Activated CD8-positive, alpha-beta T cell treated with anti-CD3 and anti-CD28 coated beads for 36 hours (primary cell): ENCODE data around the gene RYR2. TPM values are rescaled to one million over a fixed set of nuclear protein-coding genes. Genes with fewer than 3 reads are reported as not detected.

Experiments used
- ATAC-seq: fragments of 200-7000 bp; cut with Tn5 transposase; one replicate; pipeline ENCODE4 v1.10.0; 2021; ENCODE audit warnings: mild to moderate bottlenecking, moderate library complexity
- CTCF ChIA-PET: fragments of 350-600 bp; sonication (Branson Sonifier 250); formaldehyde crosslinking; loops from one replicate; lab custom pipeline; 2021; ENCODE audit warnings: antibody characterized with exemption; lab: Charles Lee
- POLR2A ChIA-PET: fragments of 350-600 bp; sonication (Branson Sonifier 250); formaldehyde crosslinking; loops from one replicate; lab custom pipeline; 2021; ENCODE audit warnings: antibody characterized with exemption; lab: Charles Lee
- DNase-seq: peaks from one replicate; pipeline ENCODE4 v3.0.0-alpha.2; 2020
- H3K27ac Mint-ChIP-seq: one replicate; pipeline ENCODE4 v1.8.0; 2021; ENCODE audit warnings: mild to moderate bottlenecking, mixed read lengths
- H3K27me3 Mint-ChIP-seq: one replicate; pipeline ENCODE4 v1.8.0; 2021; ENCODE audit warnings: mixed read lengths
- H3K36me3 Mint-ChIP-seq: one replicate; pipeline ENCODE4 v1.8.0; 2021; ENCODE audit warnings: low read depth, mixed read lengths
- H3K4me1 Mint-ChIP-seq: one replicate; pipeline ENCODE4 v1.8.0; 2021; ENCODE audit warnings: low read depth, mixed read lengths
- H3K4me3 Mint-ChIP-seq: one replicate; pipeline ENCODE4 v1.8.0; 2021; ENCODE audit warnings: mild to moderate bottlenecking, moderate library complexity, mixed read lengths
- H3K9me3 Mint-ChIP-seq: one replicate; pipeline ENCODE4 v1.8.0; 2021; ENCODE audit warnings: mixed read lengths
- intact Hi-C: fragments of 100-400 bp; cut with micrococcal nuclease; formaldehyde crosslinking; loops from one replicate; pipeline ENCODE4 v1.10.0; 2022
- total RNA-seq, 2 experiments: library from RNA; stranded (reverse); gene quantifications; one replicate each; pipeline ENCODE4 v1.2.3, GENCODE V29; 2021
- TF ChIP-seq, protein P1 (sequence below): fragments of 200-600 bp; IDR thresholded peaks from one replicate; pipeline ENCODE4 v1.8.0; 2022; ENCODE audit warnings: antibody characterized with exemption, mild to moderate bottlenecking

The RYR2 gene
- total RNA-seq, 2 experiments from 2014 or later = 0.02 TPM

DNA sequence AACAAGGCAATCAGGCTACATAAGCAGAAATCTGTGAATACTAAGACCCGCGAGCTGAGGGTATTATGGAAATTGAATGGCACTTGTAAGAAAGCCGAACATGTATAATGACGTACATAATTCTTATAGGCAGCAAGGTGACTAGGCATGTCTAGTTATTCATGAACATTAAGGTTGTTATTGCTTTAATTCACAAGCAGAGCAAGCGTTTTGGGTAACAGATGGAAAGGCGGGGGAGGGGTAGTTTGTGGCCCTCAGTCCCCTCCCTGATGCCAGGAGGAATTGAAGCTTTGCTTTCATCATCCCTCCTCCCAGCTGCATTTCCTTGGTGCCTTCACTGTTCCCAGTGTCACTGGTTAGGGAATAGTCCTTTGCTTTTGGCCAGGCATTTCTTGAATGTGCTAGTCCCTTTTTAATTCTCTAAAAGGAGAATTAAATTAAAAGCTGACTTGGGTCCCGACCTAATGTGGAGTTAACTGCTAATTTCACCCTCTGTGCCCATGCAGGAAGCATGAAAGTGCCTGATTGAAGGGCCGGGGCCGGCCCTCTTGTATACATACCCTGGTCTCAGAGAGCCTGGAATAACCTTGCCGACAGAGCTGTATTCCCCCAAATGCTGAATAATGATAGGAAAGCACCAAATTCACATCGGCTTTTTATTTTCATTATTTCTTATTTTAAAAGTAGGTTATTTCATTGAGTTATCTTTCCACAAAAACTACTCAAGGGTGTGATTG lies 42.5 kb downstream of the RYR2 start:
- no peaks in the 10 kb centered on the region for H3K36me3 Mint-ChIP-seq
- no peaks in the 10 kb centered on the region for H3K9me3 Mint-ChIP-seq
- TF ChIP-seq, protein P1, sequence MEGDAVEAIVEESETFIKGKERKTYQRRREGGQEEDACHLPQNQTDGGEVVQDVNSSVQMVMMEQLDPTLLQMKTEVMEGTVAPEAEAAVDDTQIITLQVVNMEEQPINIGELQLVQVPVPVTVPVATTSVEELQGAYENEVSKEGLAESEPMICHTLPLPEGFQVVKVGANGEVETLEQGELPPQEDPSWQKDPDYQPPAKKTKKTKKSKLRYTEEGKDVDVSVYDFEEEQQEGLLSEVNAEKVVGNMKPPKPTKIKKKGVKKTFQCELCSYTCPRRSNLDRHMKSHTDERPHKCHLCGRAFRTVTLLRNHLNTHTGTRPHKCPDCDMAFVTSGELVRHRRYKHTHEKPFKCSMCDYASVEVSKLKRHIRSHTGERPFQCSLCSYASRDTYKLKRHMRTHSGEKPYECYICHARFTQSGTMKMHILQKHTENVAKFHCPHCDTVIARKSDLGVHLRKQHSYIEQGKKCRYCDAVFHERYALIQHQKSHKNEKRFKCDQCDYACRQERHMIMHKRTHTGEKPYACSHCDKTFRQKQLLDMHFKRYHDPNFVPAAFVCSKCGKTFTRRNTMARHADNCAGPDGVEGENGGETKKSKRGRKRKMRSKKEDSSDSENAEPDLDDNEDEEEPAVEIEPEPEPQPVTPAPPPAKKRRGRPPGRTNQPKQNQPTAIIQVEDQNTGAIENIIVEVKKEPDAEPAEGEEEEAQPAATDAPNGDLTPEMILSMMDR = no peak
- no peak for DNase-seq
- ChIA-PET POLR2A (no interaction called here), CTCF (no interaction called here)
- peaks cover 6% of the 10 kb centered on the region for H3K27me3 Mint-ChIP-seq
- H3K4me1 Mint-ChIP-seq = no peaks in the 10 kb centered on the region
- no peak for ATAC-seq
- H3K4me3 Mint-ChIP-seq = no peak overlapping the region
- intact Hi-C loops = loop anchor here (2.0 kb wide), 1 partner anchor 16 kb away; no protein-coding TSS in a partner anchor
- H3K27ac Mint-ChIP-seq = no peak overlapping the region

GRCh38 chr1:237091691-237092090 lies 49.7 kb downstream of the RYR2 start:
- Mint-ChIP-seq H3K27me3 (no peaks in the 10 kb centered on the region), H3K27ac (no peak overlapping the region), H3K4me3 (no peak overlapping the region), H3K9me3 (no peaks in the 10 kb centered on the region), H3K36me3 (no peaks in the 10 kb centered on the region), H3K4me1 (no peaks in the 10 kb centered on the region)
- DNase-seq (no peak), ATAC-seq (no peak)
- ChIA-PET POLR2A (no interaction called here), CTCF (no interaction called here)
- intact Hi-C loops = no loop called here
- TF ChIP-seq, protein P1 = no peak

DNA sequence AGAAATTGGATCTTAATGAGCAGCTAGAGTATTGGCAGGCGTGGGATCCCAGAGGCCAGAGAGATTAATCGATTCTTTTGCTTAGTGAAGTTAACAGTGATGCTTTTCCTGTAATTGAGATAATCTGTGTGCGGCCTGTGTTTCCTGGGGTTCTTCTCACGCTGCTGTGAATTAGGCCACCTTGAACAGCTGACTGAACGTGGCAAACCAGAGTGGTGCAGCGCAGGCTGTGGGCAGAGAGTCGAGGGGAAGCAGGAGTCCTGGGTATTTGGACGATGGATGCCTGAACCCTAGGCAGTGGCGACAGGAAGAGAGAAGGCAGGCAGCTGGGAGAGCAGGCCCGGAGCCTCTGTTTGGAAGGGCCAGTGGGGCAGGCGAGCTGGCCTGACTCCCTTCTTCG lies 51.7 kb downstream of the RYR2 start:
- no peak overlapping the region for H3K4me3 Mint-ChIP-seq
- no peak for ATAC-seq
- POLR2A ChIA-PET = no interaction called here
- H3K36me3 Mint-ChIP-seq = no peaks in the 10 kb centered on the region
- TF ChIP-seq, protein P1 = no peak
- CTCF ChIA-PET = no interaction called here
- H3K4me1 Mint-ChIP-seq = no peaks in the 10 kb centered on the region
- no peak for DNase-seq
- peaks cover 2% of the 10 kb centered on the region for H3K27me3 Mint-ChIP-seq
- no peak overlapping the region for H3K27ac Mint-ChIP-seq
- intact Hi-C loops = no loop called here
- H3K9me3 Mint-ChIP-seq = no peaks in the 10 kb centered on the region

DNA sequence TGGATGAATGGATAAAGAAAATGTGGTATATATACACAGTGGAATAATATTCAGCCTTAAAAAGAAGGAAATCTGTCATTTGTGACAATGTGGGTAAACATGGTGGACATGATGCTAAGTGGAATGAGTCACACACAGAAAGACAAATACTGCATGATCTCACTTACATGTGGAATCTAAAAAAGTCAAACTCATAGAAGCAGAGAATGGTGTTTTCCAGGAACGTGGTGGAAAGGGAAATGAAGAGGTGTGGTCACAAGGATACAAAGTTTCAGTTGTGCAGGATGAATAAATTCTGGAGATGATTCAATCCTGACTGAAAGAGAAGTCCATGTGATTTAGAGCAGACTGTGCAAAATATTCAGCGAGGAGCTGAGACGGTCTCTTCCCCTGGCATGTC lies 56.6 kb downstream of the RYR2 start:
- TF ChIP-seq, protein P1 = no peak
- Mint-ChIP-seq H3K27ac (no peak overlapping the region), H3K36me3 (no peaks in the 10 kb centered on the region), H3K9me3 (no peaks in the 10 kb centered on the region), H3K27me3 (peaks cover 2% of the 10 kb centered on the region), H3K4me3 (no peak overlapping the region), H3K4me1 (no peaks in the 10 kb centered on the region)
- DNase-seq (no peak), ATAC-seq (no peak)
- ChIA-PET POLR2A (no interaction called here), CTCF (no interaction called here)
- intact Hi-C loops = no loop called here

DNA sequence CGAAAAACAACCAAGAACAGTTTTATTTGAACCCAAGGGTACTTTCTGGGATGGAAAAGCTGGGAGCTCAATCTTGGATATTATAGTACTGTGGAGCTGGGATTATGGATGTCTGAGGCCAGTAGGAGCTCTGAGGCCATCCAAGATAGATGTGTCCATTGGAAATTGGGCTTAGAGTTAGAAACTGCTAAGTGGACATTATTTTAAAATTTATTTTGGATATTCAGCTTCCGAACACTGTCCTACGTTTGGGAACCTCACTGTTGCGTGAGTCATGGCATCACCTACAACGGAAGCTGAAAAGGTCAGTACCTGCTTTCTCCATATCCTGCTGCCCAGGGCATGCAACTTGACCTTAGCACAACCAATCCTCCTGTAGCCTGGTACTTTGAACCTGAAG lies 61.0 kb downstream of the RYR2 start:
- Mint-ChIP-seq H3K27ac (no peak overlapping the region), H3K9me3 (no peaks in the 10 kb centered on the region), H3K36me3 (no peaks in the 10 kb centered on the region), H3K4me3 (no peak overlapping the region), H3K27me3 (peaks cover 4% of the 10 kb centered on the region), H3K4me1 (no peaks in the 10 kb centered on the region)
- TF ChIP-seq, protein P1 = no peak
- intact Hi-C loops = no loop called here
- no peak for ATAC-seq
- POLR2A ChIA-PET = no interaction called here
- CTCF ChIA-PET = no interaction called here
- DNase-seq = no peak
